Stomach (tissue), 4 donors: ENCODE results near the gene PDZK1IP1.
"Not testable (repeated sequence)": the region's sequence is repeated elsewhere in the genome, so short reads cannot be mapped to it uniquely, and the experiment has no call there.

Source experiments
- POLR2A ChIP-seq, 4 donors: fragments of 450-650 bp; IDR thresholded peaks; one replicate each; pipeline ENCODE4 v1.6.1; 2016; ENCODE audit warnings: antibody characterized with exemption in 4 of 4, control low read depth in 2 of 4, mild to moderate bottlenecking in 1 of 4, moderate library complexity in 1 of 4
- TF ChIP-seq, protein P1 (sequence below), 7 experiments: fragments of 450-650 bp in 4 of 7; fragments of 200-600 bp in 3 of 7; sonication (generic) in 3 of 7; IDR thresholded peaks; one replicate each; pipeline ENCODE4 v1.5.1; 2016 to 2019; ENCODE audit warnings: antibody characterized with exemption in 7 of 7, control low read depth in 2 of 7, mild to moderate bottlenecking in 1 of 7

DNA sequence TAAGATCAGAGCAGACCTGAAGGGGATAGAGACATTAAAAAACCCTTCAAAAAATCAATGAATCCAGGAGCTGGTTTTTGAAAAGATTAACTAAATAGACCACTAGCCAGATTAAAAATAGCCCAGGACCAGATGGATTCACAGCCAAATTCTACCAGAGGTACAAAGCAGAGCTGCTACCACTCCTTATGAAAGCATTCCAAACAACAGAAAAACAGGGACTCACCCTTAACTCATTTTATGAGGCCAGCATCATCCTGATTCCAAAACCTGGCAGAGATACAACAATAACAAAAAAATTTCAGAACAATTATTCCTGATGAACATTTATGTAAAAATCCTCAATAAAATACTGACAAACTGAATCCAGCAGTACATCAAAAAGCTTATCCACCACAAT, 33.4 kb downstream of the PDZK1IP1 start:
- TF ChIP-seq, protein P1, sequence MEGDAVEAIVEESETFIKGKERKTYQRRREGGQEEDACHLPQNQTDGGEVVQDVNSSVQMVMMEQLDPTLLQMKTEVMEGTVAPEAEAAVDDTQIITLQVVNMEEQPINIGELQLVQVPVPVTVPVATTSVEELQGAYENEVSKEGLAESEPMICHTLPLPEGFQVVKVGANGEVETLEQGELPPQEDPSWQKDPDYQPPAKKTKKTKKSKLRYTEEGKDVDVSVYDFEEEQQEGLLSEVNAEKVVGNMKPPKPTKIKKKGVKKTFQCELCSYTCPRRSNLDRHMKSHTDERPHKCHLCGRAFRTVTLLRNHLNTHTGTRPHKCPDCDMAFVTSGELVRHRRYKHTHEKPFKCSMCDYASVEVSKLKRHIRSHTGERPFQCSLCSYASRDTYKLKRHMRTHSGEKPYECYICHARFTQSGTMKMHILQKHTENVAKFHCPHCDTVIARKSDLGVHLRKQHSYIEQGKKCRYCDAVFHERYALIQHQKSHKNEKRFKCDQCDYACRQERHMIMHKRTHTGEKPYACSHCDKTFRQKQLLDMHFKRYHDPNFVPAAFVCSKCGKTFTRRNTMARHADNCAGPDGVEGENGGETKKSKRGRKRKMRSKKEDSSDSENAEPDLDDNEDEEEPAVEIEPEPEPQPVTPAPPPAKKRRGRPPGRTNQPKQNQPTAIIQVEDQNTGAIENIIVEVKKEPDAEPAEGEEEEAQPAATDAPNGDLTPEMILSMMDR (IDR thresholded peaks at IDR 0.05), result not testable (repeated sequence)
- TF ChIP-seq POLR2A (IDR thresholded peaks at IDR 0.05), result not testable (repeated sequence)
